MM.1S (cell line): ENCODE results near the gene CNOT4.
"Not testable (repeated sequence)": the region's sequence is repeated elsewhere in the genome, so short reads cannot be mapped to it uniquely, and the experiment has no call there.

Experiments
- DNase-seq: peaks from one replicate; pipeline ENCODE4 v3.0.0-alpha.2; 2015
- H2AFZ ChIP-seq: fragments of 300-600 bp; sonication (generic); 2 replicates; pipeline ENCODE4 v1.6.0; 2016; ENCODE audit warnings: antibody characterized with exemption, low read length
- H3F3A ChIP-seq: fragments of 300-600 bp; sonication (generic); 2 replicates; pipeline ENCODE4 v1.6.1; 2016; ENCODE audit warnings: mild to moderate bottlenecking, antibody characterized with exemption, low read length, moderate library complexity, mixed read lengths; ENCODE audit not compliant: insufficient read depth
- H3K27ac ChIP-seq: fragments of 300-600 bp; sonication (generic); 2 replicates; pipeline ENCODE4 v1.5.1; 2016; ENCODE audit warnings: mild to moderate bottlenecking, low read length
- H3K27me3 ChIP-seq: fragments of 300-600 bp; sonication (generic); replicated peaks from 2 replicates; pipeline ENCODE4 v1.6.0; 2016; ENCODE audit warnings: low read length; ENCODE audit not compliant: insufficient read depth
- H3K36me3 ChIP-seq: fragments of 300-600 bp; sonication (generic); replicated peaks from 2 replicates; pipeline ENCODE4 v1.6.1; 2016; ENCODE audit warnings: mild to moderate bottlenecking, low read length, mixed read lengths; ENCODE audit not compliant: insufficient read depth
- H3K4me1 ChIP-seq: fragments of 300-600 bp; sonication (generic); 2 replicates; pipeline ENCODE4 v1.6.1; 2016; ENCODE audit warnings: low read length, mixed read lengths
- H3K4me2 ChIP-seq: fragments of 300-600 bp; sonication (generic); 2 replicates; pipeline ENCODE4 v1.6.0; 2016; ENCODE audit warnings: low read depth, low read length
- H3K4me3 ChIP-seq: fragments of 300-600 bp; sonication (generic); 2 replicates; pipeline ENCODE4 v1.5.1; 2016; ENCODE audit warnings: low read length, mixed read lengths
- H3K79me2 ChIP-seq: fragments of 300-600 bp; sonication (generic); 2 replicates; pipeline ENCODE4 v1.6.1; 2016; ENCODE audit warnings: mixed run types, low read length, mixed read lengths
- H3K9ac ChIP-seq: fragments of 300-600 bp; sonication (generic); 2 replicates; pipeline ENCODE4 v1.6.1; 2016; ENCODE audit warnings: low read length, mixed read lengths
- H3K9me2 ChIP-seq: fragments of 300-600 bp; sonication (generic); replicated peaks from 2 replicates; pipeline ENCODE4 v1.6.1; 2016; ENCODE audit warnings: mild to moderate bottlenecking, low read length, mixed read lengths; ENCODE audit not compliant: insufficient read depth
- H3K9me3 ChIP-seq: fragments of 300-600 bp; sonication (generic); replicated peaks from 2 replicates; pipeline ENCODE4 v1.6.1; 2016; ENCODE audit warnings: mild to moderate bottlenecking, low read length, mixed read lengths; ENCODE audit not compliant: insufficient read depth
- H4K20me1 ChIP-seq: fragments of 300-600 bp; sonication (generic); 2 replicates; pipeline ENCODE4 v1.6.1; 2016; ENCODE audit warnings: mild to moderate bottlenecking, low read length, moderate library complexity, mixed read lengths; ENCODE audit not compliant: insufficient read depth
- EZH2 ChIP-seq: fragments of 300-600 bp; sonication (generic); optimal IDR thresholded peaks from 2 replicates; pipeline ENCODE3; 2017; ENCODE audit warnings: low read depth, mild to moderate bottlenecking, antibody characterized with exemption, low read length, mixed read lengths
- EZH2phosphoT487 ChIP-seq: fragments of 300-600 bp; sonication (generic); IDR thresholded peaks from 2 replicates; pipeline ENCODE4 v1.6.1; 2018; ENCODE audit warnings: antibody characterized with exemption, low read length
- TF ChIP-seq, protein P1 (sequence below): fragments of 300-600 bp; sonication (generic); IDR thresholded peaks from 2 replicates; pipeline ENCODE4 v1.5.1; 2016; ENCODE audit warnings: antibody characterized with exemption, low read length, mixed read lengths

CNOT4 gene

DNA sequence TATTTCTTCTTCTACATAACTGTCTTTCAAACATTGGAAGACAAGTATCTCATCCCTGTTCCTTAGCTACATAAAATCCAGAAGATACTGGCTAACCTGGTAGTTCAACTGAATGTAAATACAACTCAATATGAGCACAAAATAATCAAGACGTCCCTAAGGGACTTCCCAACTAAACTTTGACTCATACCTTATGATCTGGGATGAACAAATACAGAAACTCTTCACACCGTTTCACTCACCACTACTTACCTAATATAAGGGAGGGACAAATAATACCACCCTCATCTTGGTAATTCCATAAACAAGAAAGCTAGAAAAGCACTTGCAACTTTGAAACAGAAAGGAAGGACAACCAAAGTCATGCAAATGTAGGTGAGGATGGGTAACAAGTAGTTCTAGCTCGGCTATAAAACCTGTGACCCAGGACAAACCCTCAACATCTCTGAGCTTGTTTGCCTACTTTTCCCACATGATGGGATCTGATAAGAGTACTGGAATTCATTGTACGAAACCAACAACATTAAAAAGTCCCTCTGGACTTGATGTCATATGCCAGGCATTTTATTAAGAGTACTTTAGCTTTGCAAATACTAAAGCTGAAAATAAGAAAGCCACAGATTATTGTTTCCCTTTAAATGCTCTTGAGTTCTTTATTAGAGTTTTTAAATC is 154.4 kb downstream of the CNOT4 start:
- no peaks in the 10 kb centered on the region for H3K79me2 ChIP-seq
- no peak overlapping the region for H3K27ac ChIP-seq
- no peak overlapping the region for H2AFZ ChIP-seq
- H4K20me1 ChIP-seq = no peaks in the 10 kb centered on the region
- H3K4me1 ChIP-seq = no peaks in the 10 kb centered on the region
- H3K27me3 ChIP-seq = no peaks in the 10 kb centered on the region
- no peak for DNase-seq
- H3K4me2 ChIP-seq = no peak overlapping the region
- H3K36me3 ChIP-seq = no peaks in the 10 kb centered on the region
- TF ChIP-seq EZH2phosphoT487 (no peak), EZH2 (no peak)
- TF ChIP-seq, protein P1, sequence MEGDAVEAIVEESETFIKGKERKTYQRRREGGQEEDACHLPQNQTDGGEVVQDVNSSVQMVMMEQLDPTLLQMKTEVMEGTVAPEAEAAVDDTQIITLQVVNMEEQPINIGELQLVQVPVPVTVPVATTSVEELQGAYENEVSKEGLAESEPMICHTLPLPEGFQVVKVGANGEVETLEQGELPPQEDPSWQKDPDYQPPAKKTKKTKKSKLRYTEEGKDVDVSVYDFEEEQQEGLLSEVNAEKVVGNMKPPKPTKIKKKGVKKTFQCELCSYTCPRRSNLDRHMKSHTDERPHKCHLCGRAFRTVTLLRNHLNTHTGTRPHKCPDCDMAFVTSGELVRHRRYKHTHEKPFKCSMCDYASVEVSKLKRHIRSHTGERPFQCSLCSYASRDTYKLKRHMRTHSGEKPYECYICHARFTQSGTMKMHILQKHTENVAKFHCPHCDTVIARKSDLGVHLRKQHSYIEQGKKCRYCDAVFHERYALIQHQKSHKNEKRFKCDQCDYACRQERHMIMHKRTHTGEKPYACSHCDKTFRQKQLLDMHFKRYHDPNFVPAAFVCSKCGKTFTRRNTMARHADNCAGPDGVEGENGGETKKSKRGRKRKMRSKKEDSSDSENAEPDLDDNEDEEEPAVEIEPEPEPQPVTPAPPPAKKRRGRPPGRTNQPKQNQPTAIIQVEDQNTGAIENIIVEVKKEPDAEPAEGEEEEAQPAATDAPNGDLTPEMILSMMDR = no peak
- H3F3A ChIP-seq = no peaks in the 10 kb centered on the region
- H3K4me3 ChIP-seq = no peak overlapping the region
- H3K9me3 ChIP-seq = no peaks in the 10 kb centered on the region
- H3K9me2 ChIP-seq = no peaks in the 10 kb centered on the region
- H3K9ac ChIP-seq = no peak overlapping the region

DNA sequence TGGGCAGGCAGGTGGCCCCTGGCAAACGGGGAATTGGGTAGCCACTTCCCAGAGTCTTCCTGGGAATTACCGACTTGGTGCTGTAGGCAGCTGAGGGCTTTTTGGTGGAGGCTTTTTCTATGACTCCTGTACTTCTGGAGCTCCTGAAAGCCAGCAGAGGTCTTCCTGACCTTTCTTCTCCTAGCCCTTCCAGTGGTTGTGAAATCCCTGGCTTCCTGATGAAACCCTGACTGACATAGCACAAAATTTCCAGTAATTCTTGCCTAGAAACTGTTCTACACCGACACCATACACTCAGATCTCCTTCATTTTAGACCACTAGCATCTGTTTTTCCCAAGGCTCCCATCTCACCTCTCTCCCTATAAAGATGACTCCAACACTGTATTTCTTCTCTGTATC is 156.1 kb downstream of the CNOT4 start:
- H3K27me3 ChIP-seq = no peaks in the 10 kb centered on the region
- H3K9me3 ChIP-seq = no peaks in the 10 kb centered on the region
- no peak for TF ChIP-seq EZH2phosphoT487
- TF ChIP-seq, protein P1 = no peak
- no peak for TF ChIP-seq EZH2

DNA sequence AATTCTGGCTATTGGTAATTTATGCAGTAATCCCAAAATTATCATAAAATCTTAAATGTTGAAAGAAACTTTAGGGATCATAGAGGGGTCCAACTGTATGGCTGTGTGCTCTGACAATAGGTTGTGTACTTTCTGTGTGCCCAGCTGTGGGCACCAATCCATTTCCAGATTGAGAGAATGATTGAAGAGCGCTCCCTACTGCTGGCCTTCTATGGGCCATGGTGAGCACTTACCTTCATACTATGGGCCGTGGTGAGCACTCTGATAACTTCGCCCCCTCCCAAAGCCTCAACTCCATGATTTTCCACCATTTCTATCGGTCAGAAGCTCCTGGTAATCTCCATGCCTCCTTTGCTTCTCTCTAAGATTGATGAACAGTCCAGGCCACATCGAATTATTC is 157.6 kb downstream of the CNOT4 start:
- H4K20me1 ChIP-seq = no peaks in the 10 kb centered on the region

More for the DNA sequence above, 156.1 kb downstream of the CNOT4 start:
- Histone ChIP-seq H3K79me2 (no peaks in the 10 kb centered on the region), H3K9me2 (no peaks in the 10 kb centered on the region), H3F3A (no peaks in the 10 kb centered on the region), H3K4me1 (no peaks in the 10 kb centered on the region), H4K20me1 (no peaks in the 10 kb centered on the region), H3K36me3 (no peaks in the 10 kb centered on the region), H3K4me3 (no peak overlapping the region), H3K9ac (no peak overlapping the region), H3K27ac (no peak overlapping the region), H2AFZ (no peak overlapping the region), H3K4me2 (no peak overlapping the region)
- no peak for DNase-seq

DNA sequence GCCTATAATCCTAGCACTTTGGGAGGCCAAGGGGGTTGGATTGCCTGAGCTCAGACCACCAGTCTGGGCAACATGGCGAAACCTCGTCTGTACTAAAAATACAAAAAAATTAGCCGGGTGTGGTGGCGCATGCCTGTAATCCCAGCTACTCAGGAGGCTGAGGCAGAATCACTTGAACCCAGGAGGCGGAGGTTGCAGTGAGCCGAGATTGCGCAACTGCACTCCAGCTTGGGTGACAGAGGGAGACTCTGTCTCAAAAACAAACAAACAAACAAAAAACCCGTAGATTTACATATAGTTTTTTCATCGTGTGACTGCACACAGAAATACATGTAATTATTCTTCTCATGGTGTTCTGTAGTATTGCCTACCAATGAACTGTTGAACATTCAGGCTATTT is 158.8 kb downstream of the CNOT4 start:
- not testable (repeated sequence) for H3K79me2 ChIP-seq, H3K27me3 ChIP-seq, H3K4me3 ChIP-seq, H3F3A ChIP-seq, H4K20me1 ChIP-seq, H3K9ac ChIP-seq, H2AFZ ChIP-seq, DNase-seq, H3K36me3 ChIP-seq, H3K4me1 ChIP-seq, H3K27ac ChIP-seq, H3K4me2 ChIP-seq, H3K9me2 ChIP-seq, H3K9me3 ChIP-seq

More for the DNA sequence above, 157.6 kb downstream of the CNOT4 start:
- DNase-seq = no peak
- TF ChIP-seq, protein P1 = no peak
- TF ChIP-seq EZH2 = no peak
- TF ChIP-seq EZH2phosphoT487 = no peak
- no peak overlapping the region for H3K4me3 ChIP-seq
- no peaks in the 10 kb centered on the region for H3K9me3 ChIP-seq
- H3K9ac ChIP-seq = no peak overlapping the region
- no peaks in the 10 kb centered on the region for H3F3A ChIP-seq
- H3K27me3 ChIP-seq = no peaks in the 10 kb centered on the region
- no peaks in the 10 kb centered on the region for H3K4me1 ChIP-seq
- H3K27ac ChIP-seq = no peak overlapping the region
- H3K36me3 ChIP-seq = no peaks in the 10 kb centered on the region
- no peak overlapping the region for H2AFZ ChIP-seq
- H3K4me2 ChIP-seq = no peak overlapping the region
- H3K79me2 ChIP-seq = no peaks in the 10 kb centered on the region
- no peaks in the 10 kb centered on the region for H3K9me2 ChIP-seq
